H1 (cell line): ENCODE measurements around the gene NEDD4L. TPM values are rescaled to one million over a fixed set of nuclear protein-coding genes. Genes with fewer than 3 reads are reported as not detected.

Experiments
- ASH2L ChIP-seq: fragments of 200-600, 300-600 bp; sonication (generic); IDR thresholded peaks from one replicate; pipeline ENCODE4 v1.7.1; 2017; ENCODE audit warnings: low read length
- CHD7 ChIP-seq: fragments of 300-600 bp; sonication (generic); IDR thresholded peaks from 2 replicates; pipeline ENCODE4 v1.7.1; 2012; ENCODE audit warnings: low read length, moderate library complexity, mild to moderate bottlenecking, inconsistent platforms; ENCODE audit not compliant: insufficient replicate concordance
- HDAC2 ChIP-seq, 2 experiments: fragments of 300-600 bp in 1 of 2; sonication (generic) in 1 of 2; IDR thresholded peaks; 2 replicates each; pipeline ENCODE4 v1.6.1; 2011 to 2012; ENCODE audit warnings: low read depth in 2 of 2, low read length in 2 of 2, mild to moderate bottlenecking in 2 of 2, moderate library complexity in 2 of 2, borderline replicate concordance in 1 of 2, inconsistent platforms in 1 of 2
- MAFK ChIP-seq: IDR thresholded peaks from 2 replicates; pipeline ENCODE4 v1.6.1; 2012; ENCODE audit warnings: low read depth, mild to moderate bottlenecking, improper control_type of control experiment, low read length
- SIN3A ChIP-seq, 2 experiments: IDR thresholded peaks in 1 of 2; conservative IDR thresholded peaks in 1 of 2; 2 replicates each; pipeline ENCODE4 v1.6.1; 2011 to 2012; ENCODE audit warnings: low read length in 2 of 2, improper control_type of control experiment in 1 of 2, low read depth in 1 of 2, mild to moderate bottlenecking in 1 of 2
- SP2 ChIP-seq: IDR thresholded peaks from 2 replicates; pipeline ENCODE4 v1.6.1; 2012; ENCODE audit warnings: mild to moderate bottlenecking, low read length, inconsistent platforms
- TCF12 ChIP-seq: IDR thresholded peaks from 2 replicates; pipeline ENCODE4 v1.6.1; 2011; ENCODE audit warnings: low read depth, mild to moderate bottlenecking, low read length
- polyA plus RNA-seq, 7 experiments: library from polyadenylated mRNA; depleted of rRNA in 3 of 7; stranded (reverse) in 5 of 7; unstranded in 2 of 7; fragments of >200 nt in 5 of 7; fragments of 200-250 nt in 2 of 7; gene quantifications; 1 replicate in 5 of 7; 2 replicates in 1 of 7; 4 replicates in 1 of 7; pipeline versions ENCODE4 v1.2.1 to v1.2.3, GENCODE V29; 2011 to 2013; ENCODE audit warnings: missing spikeins in 2 of 7, mixed read lengths in 2 of 7
- total RNA-seq: library from RNA; stranded (reverse); fragmentation: NEBNext Ultra II Directional; extraction: Animal tissue kit (Norgen Biotek cat#: 25700); gene quantifications from 2 replicates; pipeline ENCODE4 v1.2.1, GENCODE V29; 2021

NEDD4L gene
- total and polyA plus RNA-seq, 2 of the 8 experiments (the other 6 are each of a cell fraction or from before 2014, with no cell fraction given): 37.3 to 69.8 TPM

- TF ChIP-seq CHD7 (peak; percentile 15), MAFK (peak; percentile 68), ASH2L (peak; percentile 62), HDAC2 (IDR thresholded peaks at IDR 0.05; ENCODE audit: borderline replicate concordance in 1 of 2, low read depth in 2 of 2, low read length in 2 of 2) (0 out of 4 replicates have a peak, but pooled peaks of 1 of the 2 experiments have one; percentile 33), SIN3A (conservative IDR thresholded peaks at IDR 0.05 in 1 of 2, IDR thresholded peaks at IDR 0.05 in 1 of 2; ENCODE audit: low read depth in 1 of 2, low read length in 2 of 2) (no peak), TCF12 (0 out of 2 replicates have a peak, but pooled peaks have one; percentile 68), SP2 (no peak)
These were observed 300.9 kb downstream of the NEDD4L start (continued) for GRCh38 chr18:58344861-58345463.
